GM21381 (cell line): Measurements from ENCODE around the gene GDF9.

Source experiments
- ATAC-seq: cut with Tn5 transposase; IDR thresholded peaks from one replicate; pipeline ENCODE4 v1.9.1; 2021; ENCODE audit warnings: mild to moderate bottlenecking, moderate library complexity; ENCODE audit not compliant: unreplicated experiment

The GDF9 gene

GRCh38 chr5:132822650-132823480 is 43.4 kb downstream of the GDF9 start:
- ATAC-seq = no peak

DNA sequence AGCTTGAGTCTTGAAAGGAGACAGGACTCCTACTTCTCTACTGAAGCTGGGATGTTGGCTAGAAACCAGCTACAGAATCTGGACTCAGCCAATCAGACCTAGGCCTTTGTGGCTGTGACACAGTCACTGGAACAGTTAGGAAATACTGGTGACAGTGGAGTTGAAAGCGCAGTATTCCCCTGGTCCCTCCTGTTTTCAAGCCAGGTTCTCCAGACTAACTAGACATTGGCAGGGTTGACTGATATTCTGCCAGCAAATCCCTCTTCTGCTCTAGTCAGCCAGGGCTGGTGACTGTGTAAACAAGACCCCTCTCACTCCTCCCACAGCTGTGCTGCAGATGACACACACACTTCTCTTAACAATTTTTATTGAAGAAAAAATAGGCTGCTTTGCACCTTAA is 44.5 kb downstream of the GDF9 start:
- ATAC-seq = no peak

DNA sequence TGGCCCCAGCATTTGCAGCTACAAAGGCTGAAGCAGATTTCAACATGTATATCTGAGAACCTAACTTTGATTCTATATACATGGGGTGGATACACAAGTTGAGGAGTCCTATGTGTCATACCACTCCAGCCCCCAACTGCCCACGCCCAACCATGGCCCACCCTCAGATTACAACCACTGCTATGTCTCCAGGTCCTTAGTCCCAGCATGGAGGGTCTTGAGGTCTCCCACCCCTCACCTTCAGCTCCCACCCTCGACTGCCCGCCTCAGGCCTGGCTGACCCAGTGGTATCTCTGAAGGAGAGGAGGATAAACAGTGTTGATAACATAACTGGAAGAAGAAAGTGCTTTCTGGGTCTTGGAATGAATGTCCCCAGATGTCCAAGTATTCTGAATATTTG is 44.9 kb downstream of the GDF9 start:
- no peak for ATAC-seq

DNA sequence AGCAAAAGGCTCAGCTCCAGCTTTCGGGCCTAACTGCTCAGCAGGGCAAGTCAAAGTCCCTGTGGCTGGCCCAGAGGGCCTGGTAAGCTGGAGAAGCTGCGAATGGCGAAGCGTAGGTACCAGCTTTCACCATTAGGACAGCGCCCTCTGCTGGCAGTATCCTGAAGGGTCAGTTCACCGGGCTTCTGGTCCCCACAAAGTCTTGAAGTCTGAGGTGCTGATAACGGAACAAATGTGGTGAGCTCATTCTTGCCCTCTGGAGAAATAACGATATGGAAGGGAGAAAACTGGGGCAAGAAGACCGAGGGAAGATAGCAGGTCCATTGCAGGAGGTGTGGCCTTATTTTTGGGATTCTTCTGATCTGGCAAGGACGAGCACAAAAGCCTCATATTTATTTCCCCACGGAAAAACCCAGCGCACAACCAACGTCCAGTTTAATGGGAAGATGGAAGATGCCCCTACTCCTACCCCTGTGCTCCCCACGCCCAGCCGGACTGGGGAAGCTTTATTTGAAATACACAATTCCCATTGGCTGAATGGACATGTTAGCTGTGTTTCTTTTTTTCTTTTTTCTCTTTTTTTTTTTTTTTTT is 46.0 kb downstream of the GDF9 start:
- ATAC-seq = no peak

GRCh38 chr5:132819468-132819867 is 46.8 kb downstream of the GDF9 start:
- no peak for ATAC-seq

- ATAC-seq = no peak
Measured at GRCh38 chr5:132817011-132817410, 49.3 kb downstream of the GDF9 start.

DNA sequence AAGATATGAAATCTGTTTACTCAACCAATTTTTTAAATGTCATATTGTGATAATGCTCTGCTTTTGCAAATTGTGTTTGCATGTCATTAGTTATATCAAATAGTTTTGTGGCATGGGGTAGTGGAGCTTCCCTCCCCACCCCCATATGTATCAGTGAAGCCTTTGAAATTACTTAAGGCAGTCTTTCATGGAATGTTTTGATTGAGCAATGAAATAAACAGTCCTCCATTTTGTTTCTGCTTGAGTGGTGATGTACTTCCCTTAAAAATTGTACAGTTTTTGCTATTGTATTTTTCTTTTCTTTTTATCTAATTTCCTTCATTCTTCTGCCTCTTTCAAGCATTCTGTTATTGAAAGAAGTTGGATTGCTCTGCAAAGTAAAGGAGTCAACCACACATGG is 49.7 kb downstream of the GDF9 start:
- no peak for ATAC-seq

GRCh38 chr5:132816083-132816482 is 50.2 kb downstream of the GDF9 start:
- ATAC-seq = no peak

DNA sequence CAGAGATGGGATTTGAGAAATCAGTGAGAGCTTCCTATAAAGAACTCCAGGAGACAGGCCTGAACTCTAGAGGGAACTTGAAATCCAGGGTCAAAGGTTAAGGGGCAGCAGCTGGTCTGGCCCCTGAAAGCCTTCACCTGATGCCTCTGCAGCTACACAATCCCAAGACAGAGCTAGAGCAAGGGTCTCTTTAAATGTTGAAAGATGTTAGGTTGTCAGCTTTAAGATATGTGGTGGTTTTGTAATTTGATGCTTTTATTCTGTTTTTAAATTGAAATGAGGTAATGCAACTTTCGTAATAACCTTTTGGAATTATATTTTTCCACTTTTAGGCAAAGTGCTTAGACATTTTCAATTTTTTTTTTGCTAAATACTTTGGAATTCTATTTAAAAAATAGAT is 50.8 kb downstream of the GDF9 start:
- no peak for ATAC-seq

- no peak for ATAC-seq
Measured at GRCh38 chr5:132814503-132815294, 51.6 kb downstream of the GDF9 start.

DNA sequence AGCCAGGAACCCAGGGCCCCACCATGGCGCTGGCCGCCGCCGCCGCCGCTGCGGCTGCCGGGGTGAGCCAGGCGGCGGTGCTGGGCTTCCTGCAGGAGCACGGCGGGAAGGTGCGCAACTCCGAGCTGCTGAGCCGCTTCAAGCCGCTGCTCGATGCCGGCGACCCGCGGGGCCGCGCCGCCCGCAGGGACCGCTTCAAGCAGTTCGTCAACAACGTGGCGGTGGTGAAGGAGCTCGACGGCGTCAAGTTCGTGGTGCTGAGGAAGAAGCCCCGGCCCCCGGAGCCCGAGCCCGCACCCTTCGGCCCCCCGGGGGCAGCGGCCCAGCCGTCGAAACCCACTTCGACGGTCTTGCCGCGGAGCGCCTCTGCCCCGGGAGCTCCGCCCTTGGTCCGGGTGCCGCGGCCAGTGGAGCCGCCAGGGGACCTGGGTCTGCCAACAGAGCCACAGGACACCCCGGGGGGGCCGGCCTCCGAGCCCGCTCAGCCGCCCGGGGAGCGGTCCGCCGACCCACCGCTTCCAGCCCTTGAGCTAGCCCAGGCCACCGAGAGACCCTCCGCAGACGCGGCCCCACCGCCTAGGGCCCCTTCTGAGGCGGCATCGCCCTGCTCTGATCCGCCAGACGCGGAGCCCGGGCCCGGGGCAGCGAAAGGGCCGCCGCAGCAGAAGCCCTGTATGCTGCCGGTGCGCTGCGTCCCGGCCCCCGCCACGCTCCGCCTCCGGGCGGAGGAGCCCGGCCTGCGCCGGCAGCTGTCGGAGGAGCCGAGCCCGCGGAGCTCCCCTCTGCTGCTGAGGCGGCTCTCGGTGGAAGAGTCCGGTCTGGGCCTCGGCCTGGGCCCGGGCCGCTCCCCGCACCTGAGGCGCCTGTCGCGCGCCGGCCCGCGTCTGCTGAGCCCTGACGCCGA is 52.4 kb downstream of the GDF9 start:
- no peak for ATAC-seq

GRCh38 chr5:132812781-132813598 is 53.3 kb downstream of the GDF9 start, which contains the start of gene SOWAHA:
Gene SOWAHA (plus strand): TSS chr5:132813302. CDS start chr5:132813622, 320 bp downstream.
- ATAC-seq = no peak

GRCh38 chr5:132812123-132812765 is 54.0 kb downstream of the GDF9 start:
- ATAC-seq = no peak
